Left lung (tissue), 10 donors: ENCODE data around the gene CACUL1. TPM values are rescaled to one million over a fixed set of nuclear protein-coding genes. Genes with fewer than 3 reads are reported as not detected.

ENCODE experiments used
- ATAC-seq: fragments of 200-7000 bp; cut with Tn5 transposase; one replicate; pipeline ENCODE4 v1.9.1; 2020; ENCODE audit warnings: moderate library complexity
- DNase-seq, 4 donors: peaks; one replicate each; pipeline ENCODE4 v3.0.0-alpha.2; 2013 to 2020
- H3K27ac ChIP-seq, 2 donors: fragments of 200-600 bp; sonication (generic) in 1 of 2; one replicate each; pipeline versions ENCODE4 v1.5.0 to v1.8.0; 2020 to 2021
- H3K27me3 ChIP-seq, 2 donors: fragments of 200-600 bp; sonication (generic) in 1 of 2; one replicate each; pipeline versions ENCODE4 v1.5.0 to v1.8.0; 2020 to 2021
- H3K36me3 ChIP-seq, 2 donors: fragments of 200-600 bp; sonication (generic) in 1 of 2; one replicate each; pipeline versions ENCODE4 v1.5.0 to v1.8.0; 2020 to 2021
- H3K4me1 ChIP-seq, 2 donors: fragments of 200-600 bp; one replicate each; pipeline ENCODE4 v1.8.0; 2021
- H3K4me3 ChIP-seq, 2 donors: fragments of 200-600 bp; sonication (generic) in 1 of 2; one replicate each; pipeline versions ENCODE4 v1.5.0 to v1.8.0; 2020 to 2021; ENCODE audit warnings: mild to moderate bottlenecking in 1 of 2
- H3K9me3 ChIP-seq, 2 donors: fragments of 200-600 bp; sonication (generic) in 1 of 2; one replicate each; pipeline versions ENCODE4 v1.5.0 to v1.8.0; 2020 to 2021
- intact Hi-C, 2 donors: fragments of 100-400 bp; cut with DNase I; formaldehyde crosslinking; loops; one replicate each; pipeline versions ENCODE4 v1.11.2 to v1.14.2; 2022
- polyA plus RNA-seq, 6 donors: library from polyadenylated mRNA; unstranded; fragments of 120-200 nt; gene quantifications; one replicate each; pipeline ENCODE4 v1.2.1, GENCODE V29; 2013; ENCODE audit not compliant: insufficient read length in 6 of 6
- total RNA-seq, 2 donors: library from RNA; stranded (reverse); fragmentation: NEBNext Ultra II Directional; extraction: Animal tissue kit (Norgen Biotek cat#: 25700); gene quantifications; one replicate each; pipeline ENCODE4 v1.2.1, GENCODE V29; 2021
- TF ChIP-seq, protein P1 (sequence below), 2 donors: fragments of 200-600 bp; sonication (generic) in 1 of 2; IDR thresholded peaks; one replicate each; pipeline versions ENCODE4 v1.5.0 to v1.8.0; 2021; ENCODE audit warnings: antibody characterized with exemption in 2 of 2
- donor health status: DM: no; HTN: yes; CAD: no.
- donor health status: DM: no; HTN: no; CAD: no.

Gene CACUL1
- total and polyA plus RNA-seq, 8 donors: 35.1 to 46.1 (median 37.3) TPM

DNA sequence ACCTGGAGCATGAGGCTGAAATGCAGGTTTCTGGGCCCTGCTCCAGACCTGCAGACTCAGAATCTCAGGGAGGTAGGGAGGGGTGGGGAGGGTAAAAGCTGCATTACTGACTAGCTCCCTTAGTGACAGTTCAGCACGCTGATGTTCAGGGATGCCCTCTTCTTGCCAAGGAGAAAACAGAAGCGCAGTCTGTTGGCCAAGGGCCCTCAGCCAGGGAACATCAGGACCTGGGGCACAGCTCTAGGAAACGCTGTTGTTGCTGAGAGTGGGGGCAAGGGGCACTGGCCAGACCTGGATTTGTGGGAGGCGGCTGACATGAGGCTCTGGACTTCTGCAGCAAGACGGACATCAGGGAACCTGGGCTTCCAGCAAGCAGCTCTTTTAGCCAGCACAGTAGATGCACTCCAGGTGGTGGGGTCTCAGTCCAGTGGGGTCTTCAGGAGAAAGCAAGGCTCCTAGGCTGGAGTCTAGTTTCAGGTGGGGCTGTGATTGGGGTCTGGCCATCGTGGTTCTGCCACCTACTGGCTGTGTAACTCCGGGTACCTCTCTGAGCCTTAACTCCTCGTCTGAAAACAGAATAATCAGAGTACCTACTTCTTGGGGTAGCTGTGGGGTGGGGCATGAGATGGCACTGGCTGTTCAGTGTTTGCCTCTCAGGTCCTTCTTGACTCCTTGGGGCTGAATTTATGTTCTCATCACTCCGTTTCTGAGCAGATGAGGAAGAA lies 86.4 kb downstream of the CACUL1 start:
- Histone ChIP-seq H3K36me3 (peaks cover 0 to 2% of the 10 kb centered on the region in 2 donors), H3K27ac (no peak overlapping the region), H3K27me3 (peaks cover 0 to 7% of the 10 kb centered on the region in 2 donors), H3K4me1 (peaks cover 0 to 11% of the 10 kb centered on the region in 2 donors), H3K4me3 (no peak overlapping the region), H3K9me3 (no peaks in the 10 kb centered on the region)
- no peak for DNase-seq
- intact Hi-C loops: no loop called here
- TF ChIP-seq, protein P1, sequence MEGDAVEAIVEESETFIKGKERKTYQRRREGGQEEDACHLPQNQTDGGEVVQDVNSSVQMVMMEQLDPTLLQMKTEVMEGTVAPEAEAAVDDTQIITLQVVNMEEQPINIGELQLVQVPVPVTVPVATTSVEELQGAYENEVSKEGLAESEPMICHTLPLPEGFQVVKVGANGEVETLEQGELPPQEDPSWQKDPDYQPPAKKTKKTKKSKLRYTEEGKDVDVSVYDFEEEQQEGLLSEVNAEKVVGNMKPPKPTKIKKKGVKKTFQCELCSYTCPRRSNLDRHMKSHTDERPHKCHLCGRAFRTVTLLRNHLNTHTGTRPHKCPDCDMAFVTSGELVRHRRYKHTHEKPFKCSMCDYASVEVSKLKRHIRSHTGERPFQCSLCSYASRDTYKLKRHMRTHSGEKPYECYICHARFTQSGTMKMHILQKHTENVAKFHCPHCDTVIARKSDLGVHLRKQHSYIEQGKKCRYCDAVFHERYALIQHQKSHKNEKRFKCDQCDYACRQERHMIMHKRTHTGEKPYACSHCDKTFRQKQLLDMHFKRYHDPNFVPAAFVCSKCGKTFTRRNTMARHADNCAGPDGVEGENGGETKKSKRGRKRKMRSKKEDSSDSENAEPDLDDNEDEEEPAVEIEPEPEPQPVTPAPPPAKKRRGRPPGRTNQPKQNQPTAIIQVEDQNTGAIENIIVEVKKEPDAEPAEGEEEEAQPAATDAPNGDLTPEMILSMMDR (IDR thresholded peaks at IDR 0.05): no peak
- no peak for ATAC-seq

DNA sequence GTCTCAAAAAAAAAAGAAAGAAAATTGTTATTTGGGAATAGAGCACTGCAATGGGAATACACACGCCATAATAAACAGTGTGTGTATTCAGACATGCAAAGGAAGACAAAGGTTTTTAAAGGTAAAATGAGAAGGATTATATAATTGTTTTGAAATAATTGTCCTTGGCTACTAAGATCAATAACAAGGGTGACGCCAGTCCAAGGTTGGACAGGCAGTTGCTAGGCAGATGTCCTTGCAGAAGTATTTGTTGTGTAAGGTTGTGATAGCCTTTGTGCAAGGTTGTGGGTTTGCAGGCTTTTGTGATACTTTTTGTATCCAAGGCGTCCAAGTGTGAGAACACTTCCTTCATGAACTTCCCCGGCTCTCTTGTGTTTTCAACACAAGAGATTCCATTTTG lies 87.0 kb downstream of the CACUL1 start:
- Histone ChIP-seq H3K4me3 (no peak overlapping the region), H3K27ac (no peak overlapping the region), H3K36me3 (no peaks in the 10 kb centered on the region), H3K9me3 (no peaks in the 10 kb centered on the region), H3K27me3 (peaks cover 0 to 7% of the 10 kb centered on the region in 2 donors), H3K4me1 (peaks cover 0 to 11% of the 10 kb centered on the region in 2 donors)
- DNase-seq (no peak), ATAC-seq (no peak)
- intact Hi-C loops: no loop called here
- TF ChIP-seq, protein P1 (IDR thresholded peaks at IDR 0.05): no peak

DNA sequence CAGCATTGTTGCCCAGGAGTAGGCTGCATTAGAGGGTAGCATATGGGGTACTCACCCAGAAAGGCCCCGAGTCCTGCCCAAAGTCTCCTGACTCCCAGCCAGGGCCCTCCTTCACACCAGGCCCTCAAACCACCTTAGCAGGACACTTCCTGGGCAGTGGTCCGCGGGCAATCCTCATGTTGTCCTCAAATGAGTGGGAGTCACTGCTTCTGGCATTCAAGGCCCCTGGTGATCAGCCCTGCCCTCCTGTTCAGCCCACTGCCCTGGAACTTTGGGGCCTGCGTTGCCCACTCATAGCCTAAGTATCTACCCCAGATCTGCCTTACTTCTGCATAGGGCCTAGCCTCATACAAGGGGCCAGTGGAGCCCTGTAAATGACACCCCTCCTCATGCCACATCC lies 88.4 kb downstream of the CACUL1 start:
- H3K4me3 ChIP-seq: no peak overlapping the region
- peaks cover 0 to 7% of the 10 kb centered on the region in 2 donors for H3K27me3 ChIP-seq
- no peaks in the 10 kb centered on the region for H3K36me3 ChIP-seq
- intact Hi-C loops: no loop called here
- H3K4me1 ChIP-seq: peaks cover 0 to 11% of the 10 kb centered on the region in 2 donors
- H3K27ac ChIP-seq: no peak overlapping the region
- ATAC-seq (no peak), DNase-seq (no peak)
- TF ChIP-seq, protein P1 (IDR thresholded peaks at IDR 0.05): no peak
- peaks cover 0 to 3% of the 10 kb centered on the region in 2 donors for H3K9me3 ChIP-seq

DNA sequence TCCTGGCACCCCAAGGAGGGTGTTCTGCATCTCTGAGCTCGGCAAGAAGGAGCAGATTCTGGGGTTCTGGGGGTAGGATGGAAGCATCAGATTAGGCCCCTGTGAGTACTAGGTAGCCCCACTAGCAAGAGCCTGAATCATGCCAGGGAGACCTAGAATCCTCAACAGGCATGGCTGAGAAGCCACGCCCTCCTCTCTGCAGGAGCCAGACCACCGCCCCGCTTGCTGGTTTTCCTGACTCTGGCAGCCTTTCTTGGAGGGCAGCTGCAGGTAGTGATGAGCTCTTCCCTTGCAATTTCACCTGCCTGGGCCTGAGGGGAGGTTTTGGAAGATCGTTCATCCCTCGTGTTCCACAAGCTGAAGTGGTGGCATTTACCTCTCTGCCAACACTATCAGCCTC lies 90.4 kb downstream of the CACUL1 start:
- intact Hi-C loops: no loop called here
- no peaks in the 10 kb centered on the region for H3K36me3 ChIP-seq
- H3K4me3 ChIP-seq: no peak overlapping the region
- no peak overlapping the region for H3K27ac ChIP-seq
- DNase-seq (no peak), ATAC-seq (no peak)
- H3K9me3 ChIP-seq: peaks cover 0 to 10% of the 10 kb centered on the region in 2 donors
- TF ChIP-seq, protein P1 (IDR thresholded peaks at IDR 0.05): no peak
- peaks cover 0 to 2% of the 10 kb centered on the region in 2 donors for H3K4me1 ChIP-seq
- H3K27me3 ChIP-seq: peaks cover 0 to 14% of the 10 kb centered on the region in 2 donors

DNA sequence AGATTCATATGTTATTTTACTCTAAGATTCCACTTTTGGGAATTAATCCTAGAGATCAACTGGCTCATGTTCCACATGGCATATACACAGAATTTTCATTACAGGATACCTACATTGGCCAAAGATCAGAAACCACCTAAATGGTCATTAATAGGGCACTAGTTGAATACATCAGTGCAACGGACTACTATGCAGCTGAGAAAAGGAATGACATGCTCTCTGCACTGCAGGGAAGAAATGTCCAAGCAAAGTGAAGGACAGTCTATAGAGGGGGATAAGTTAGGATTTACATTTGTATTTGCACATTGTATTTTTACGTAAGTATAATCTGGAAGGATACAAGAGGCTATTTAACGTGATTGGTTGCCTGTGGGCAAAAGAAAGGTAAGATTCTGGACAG lies 91.6 kb downstream of the CACUL1 start:
- ATAC-seq: no peak
- Histone ChIP-seq H3K27me3 (peaks cover 0 to 14% of the 10 kb centered on the region in 2 donors), H3K9me3 (peaks cover 0 to 17% of the 10 kb centered on the region in 2 donors), H3K4me3 (no peak overlapping the region), H3K27ac (no peak overlapping the region), H3K36me3 (no peaks in the 10 kb centered on the region), H3K4me1 (no peaks in the 10 kb centered on the region)
- DNase-seq: no peak
- intact Hi-C loops: no loop called here
- TF ChIP-seq, protein P1 (IDR thresholded peaks at IDR 0.05): no peak
